ENCODE measurements around the gene CRK.

- no peak for TF ChIP-seq CTCF (IDR thresholded peaks at IDR 0.05)
- no peak for TF ChIP-seq POLR2A (IDR thresholded peaks at IDR 0.05)
Measured at GRCh38 chr17:1492249-1493206, 36.5 kb upstream of the CRK start, which contains the start of gene MYO1C.

Measured in tibial nerve (tissue), 3 donors.